ENCODE data around the gene SLC16A10. TPM values are rescaled to one million over a fixed set of nuclear protein-coding genes. Genes with fewer than 3 reads are reported as not detected.

Gene SLC16A10
- total RNA-seq, 1 donor from 2014 or later = 5.6 TPM

DNA sequence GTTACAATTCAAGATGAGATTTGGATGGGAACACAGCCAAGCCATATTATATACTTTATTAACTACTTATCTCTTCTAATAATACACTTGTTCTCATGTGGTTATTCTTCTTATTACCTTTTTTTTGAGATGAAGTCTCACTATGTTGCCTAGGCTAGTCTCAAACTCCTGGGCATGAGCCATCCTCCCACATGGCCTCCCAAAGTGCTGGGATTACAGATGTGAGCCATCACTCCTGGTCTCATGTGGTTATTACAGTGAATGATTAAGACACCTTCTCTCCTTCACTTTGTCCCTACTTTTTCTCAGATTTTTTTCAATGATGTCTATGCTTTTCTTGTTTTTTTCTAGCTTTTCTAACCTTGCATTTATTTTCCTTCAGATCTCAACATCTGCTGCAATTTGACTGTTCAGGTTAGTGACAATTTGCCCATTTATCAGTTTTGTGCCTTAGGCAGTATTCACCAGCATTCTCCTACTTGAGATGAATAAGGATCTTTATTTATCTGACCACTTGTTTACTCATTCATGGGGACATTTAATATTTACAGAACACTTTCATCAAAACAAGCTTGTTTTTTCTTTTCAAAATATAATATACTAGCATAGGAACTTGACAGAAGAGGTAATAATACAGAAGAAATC lies 105.7 kb downstream of the SLC16A10 start:
- Mint-ChIP-seq H3K4me1 (peaks cover 5% of the 10 kb centered on the region), H3K27me3 (ENCODE audit: low read depth) (no peaks in the 10 kb centered on the region), H3K27ac (ENCODE audit: unreplicated experiment) (peak overlapping the region; percentile 48), H3K9me3 (peaks cover 7% of the 10 kb centered on the region), H3K36me3 (ENCODE audit: low read depth) (peaks cover 9% of the 10 kb centered on the region), H3K4me3 (no peak overlapping the region)
- no peak for TF ChIP-seq CTCF (conservative IDR thresholded peaks at IDR 0.05)
- DNase-seq (ENCODE audit: low read depth, low spot score) = no peak

DNA sequence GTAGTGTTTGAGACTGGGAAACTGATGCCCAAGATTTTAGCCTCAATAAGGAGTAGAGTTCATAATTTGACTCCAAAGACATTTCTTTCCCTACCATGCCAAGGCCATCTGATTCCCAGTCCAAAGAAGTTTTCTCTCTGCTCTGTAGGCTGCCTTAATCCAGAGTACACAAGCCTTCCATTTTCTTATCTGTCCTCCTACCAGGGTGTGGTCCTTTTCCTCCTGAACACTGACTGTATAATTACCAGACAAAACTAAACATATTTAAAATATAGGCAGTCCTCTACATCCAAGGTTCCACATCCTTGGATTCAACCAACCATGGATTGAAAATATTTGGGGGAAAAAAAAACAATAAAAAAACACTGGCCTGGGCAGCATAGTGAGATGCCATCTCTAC lies 108.4 kb downstream of the SLC16A10 start:
- Mint-ChIP-seq H3K36me3 (ENCODE audit: low read depth) (peaks cover 6% of the 10 kb centered on the region), H3K27ac (ENCODE audit: unreplicated experiment) (peak overlapping the region; percentile 10), H3K9me3 (peaks cover 4% of the 10 kb centered on the region), H3K27me3 (ENCODE audit: low read depth) (no peaks in the 10 kb centered on the region), H3K4me3 (no peak overlapping the region), H3K4me1 (peaks cover 17% of the 10 kb centered on the region)
- no peak for TF ChIP-seq CTCF (conservative IDR thresholded peaks at IDR 0.05)
- no peak for DNase-seq (ENCODE audit: low read depth, low spot score)

DNA sequence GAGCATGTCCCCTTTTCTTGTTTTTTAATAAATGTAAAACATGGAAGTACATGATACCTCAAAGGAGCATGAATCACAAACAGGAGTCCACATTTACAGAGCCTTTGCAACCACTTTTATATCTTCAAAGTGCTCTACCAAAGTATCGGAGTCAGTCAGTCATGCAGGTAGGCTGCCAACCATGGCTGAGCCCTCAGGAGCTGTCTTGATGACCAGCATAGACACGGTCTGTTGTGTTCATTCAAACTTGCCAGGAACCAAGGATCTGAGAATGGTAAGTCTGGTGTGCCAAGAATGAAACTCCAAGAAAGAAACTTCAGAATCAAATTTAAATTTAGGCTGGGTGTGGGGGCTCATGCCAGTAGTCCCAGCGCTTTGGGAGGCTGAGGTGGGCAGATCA lies 111.5 kb downstream of the SLC16A10 start:
- Mint-ChIP-seq H3K36me3 (ENCODE audit: low read depth) (no peaks in the 10 kb centered on the region), H3K27ac (ENCODE audit: unreplicated experiment) (peak overlapping the region; percentile 58), H3K9me3 (no peaks in the 10 kb centered on the region), H3K4me1 (peaks cover 20% of the 10 kb centered on the region), H3K27me3 (ENCODE audit: low read depth) (no peaks in the 10 kb centered on the region), H3K4me3 (no peak overlapping the region)
- DNase-seq (ENCODE audit: low read depth, low spot score) = no peak
- TF ChIP-seq CTCF (conservative IDR thresholded peaks at IDR 0.05) = no peak

- H3K27me3 Mint-ChIP-seq (ENCODE audit: low read depth) = no peaks in the 10 kb centered on the region
Measured at GRCh38 chr6:111199935-111200334, 112.6 kb downstream of the SLC16A10 start.

DNA sequence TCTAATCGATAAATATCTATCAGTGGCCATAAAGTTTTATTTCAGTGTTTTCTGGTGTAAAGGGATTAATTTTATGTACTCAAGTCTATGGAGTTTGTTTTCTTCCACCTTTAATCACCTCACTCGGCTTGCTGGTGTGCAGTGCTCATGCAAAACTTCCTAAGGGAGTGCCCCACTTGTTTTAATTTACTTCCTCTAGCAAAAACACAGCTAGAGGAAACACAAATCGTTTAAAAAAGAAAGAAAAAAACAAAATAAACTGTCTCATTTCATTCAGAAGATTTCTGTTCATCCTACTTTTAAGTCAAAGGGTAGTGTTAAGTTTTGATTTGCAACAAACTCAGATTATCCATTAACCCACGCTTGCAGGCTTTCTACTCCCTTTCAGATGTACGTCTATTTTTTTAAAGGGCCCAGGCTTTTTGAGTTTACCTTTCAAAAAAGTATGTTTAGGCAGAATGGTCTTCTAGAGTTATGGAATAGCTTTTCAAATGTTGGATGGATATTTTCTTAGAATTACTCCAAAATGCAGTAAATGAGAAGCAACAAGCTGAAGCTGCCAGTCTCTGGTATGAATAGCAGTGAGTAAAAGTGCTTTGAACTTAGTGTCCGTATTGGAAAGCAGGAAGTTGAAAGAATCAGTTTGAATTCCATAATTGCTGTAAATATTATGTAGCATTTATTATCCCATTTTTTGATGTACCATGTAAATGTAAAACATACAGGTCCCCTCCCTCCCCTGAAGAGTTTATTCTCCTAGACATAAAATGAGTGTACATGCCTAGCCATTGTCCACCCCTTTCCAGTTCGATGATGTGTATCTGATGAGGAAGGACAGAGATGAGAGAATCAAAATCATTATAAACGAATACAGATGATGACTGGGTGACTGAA lies 113.3 kb downstream of the SLC16A10 start:
- TF ChIP-seq CTCF (conservative IDR thresholded peaks at IDR 0.05) = no peak
- Mint-ChIP-seq H3K4me3 (no peak overlapping the region), H3K27me3 (ENCODE audit: low read depth) (no peaks in the 10 kb centered on the region), H3K4me1 (peaks cover 20% of the 10 kb centered on the region), H3K36me3 (ENCODE audit: low read depth) (no peaks in the 10 kb centered on the region), H3K9me3 (no peaks in the 10 kb centered on the region), H3K27ac (ENCODE audit: unreplicated experiment) (no peak overlapping the region)
- DNase-seq (ENCODE audit: low read depth, low spot score) = no peak

More at GRCh38 chr6:111199935-111200334, 112.6 kb downstream of the SLC16A10 start:
- Mint-ChIP-seq H3K9me3 (no peaks in the 10 kb centered on the region), H3K4me3 (no peak overlapping the region), H3K4me1 (peaks cover 20% of the 10 kb centered on the region), H3K36me3 (ENCODE audit: low read depth) (no peaks in the 10 kb centered on the region), H3K27ac (ENCODE audit: unreplicated experiment) (no peak overlapping the region)
- TF ChIP-seq CTCF (conservative IDR thresholded peaks at IDR 0.05) = no peak
- no peak for DNase-seq (ENCODE audit: low read depth, low spot score)

All from neural crest cell (in vitro differentiated cells).